ENCODE data around the gene BACH2.

- no peak for TF ChIP-seq EP300 (conservative IDR thresholded peaks at IDR 0.05; ENCODE audit: poor library complexity, severe bottlenecking)
- no peak for TF ChIP-seq CTCF (IDR thresholded peaks at IDR 0.05; ENCODE audit: poor library complexity, severe bottlenecking)
- peak; percentile 18 for TF ChIP-seq POLR2AphosphoS5 (IDR thresholded peaks at IDR 0.05)
These were observed 5.7 kb downstream of the BACH2 start for GRCh38 chr6:90290811-90291420.
